Liver (tissue), 9 donors: Measurements from ENCODE around the gene CHRNB2. TPM values are rescaled to one million over a fixed set of nuclear protein-coding genes. Genes with fewer than 3 reads are reported as not detected.

Source experiments
- DNase-seq: peaks from one replicate; pipeline ENCODE4 v3.0.0-alpha.2; 2017; ENCODE audit warnings: low spot score
- H3K27ac ChIP-seq, 2 donors: one replicate each; pipeline ENCODE4 v1.7.0; 2013; ENCODE audit warnings: inconsistent platforms in 2 of 2, low read length in 2 of 2, control low read depth in 1 of 2, low read depth in 1 of 2, mild to moderate bottlenecking in 1 of 2
- H3K27me3 ChIP-seq, 4 donors: one replicate each; pipeline versions ENCODE4 v1.6.1 to v1.7.0; 2013; ENCODE audit warnings: low read length in 3 of 4, inconsistent platforms in 1 of 4, mild to moderate bottlenecking in 1 of 4, moderate library complexity in 1 of 4; ENCODE audit not compliant: control insufficient read depth in 4 of 4, insufficient read depth in 4 of 4
- H3K36me3 ChIP-seq, 4 donors: one replicate each; pipeline versions ENCODE4 v1.6.1 to v1.7.0; 2013; ENCODE audit warnings: low read length in 3 of 4, mild to moderate bottlenecking in 3 of 4, low read depth in 1 of 4, moderate library complexity in 1 of 4; ENCODE audit not compliant: control insufficient read depth in 4 of 4, insufficient read depth in 3 of 4
- H3K4me1 ChIP-seq, 4 donors: one replicate each; pipeline versions ENCODE4 v1.6.1 to v1.7.0; 2013; ENCODE audit warnings: low read length in 3 of 4, mild to moderate bottlenecking in 3 of 4, moderate library complexity in 1 of 4; ENCODE audit not compliant: control insufficient read depth in 4 of 4, insufficient read depth in 4 of 4
- H3K4me3 ChIP-seq, 3 donors: one replicate each; pipeline versions ENCODE4 v1.6.1 to v1.7.0; 2013; ENCODE audit warnings: low read length in 3 of 3, control low read depth in 1 of 3, low read depth in 1 of 3, mild to moderate bottlenecking in 1 of 3
- H3K9ac ChIP-seq, 2 donors: one replicate each; pipeline ENCODE4 v1.7.0; 2013; ENCODE audit warnings: low read length in 2 of 2, mild to moderate bottlenecking in 2 of 2, moderate library complexity in 2 of 2, control low read depth in 1 of 2, low read depth in 1 of 2
- H3K9me3 ChIP-seq, 4 donors: one replicate each; pipeline versions ENCODE4 v1.6.1 to v1.7.0; 2013; ENCODE audit warnings: low read length in 3 of 4; ENCODE audit not compliant: control insufficient read depth in 4 of 4
- FOXA1 ChIP-seq: IDR thresholded peaks from 2 replicates; pipeline ENCODE4 v1.6.1; 2016; ENCODE audit warnings: antibody characterized with exemption
- FOXA2 ChIP-seq: IDR thresholded peaks from 2 replicates; pipeline ENCODE4 v1.6.1; 2016; ENCODE audit warnings: antibody characterized with exemption
- GABPA ChIP-seq, 2 donors: IDR thresholded peaks in 1 of 2; conservative IDR thresholded peaks in 1 of 2; 2 replicates each; pipeline ENCODE4 v1.6.1; 2016; ENCODE audit warnings: antibody characterized with exemption in 2 of 2, mild to moderate bottlenecking in 1 of 2, moderate library complexity in 1 of 2
- HNF4A ChIP-seq, 2 donors: conservative IDR thresholded peaks; 2 replicates each; pipeline ENCODE4 v1.6.1; 2016; ENCODE audit warnings: antibody characterized with exemption in 2 of 2, mild to moderate bottlenecking in 2 of 2
- JUND ChIP-seq, 2 donors: IDR thresholded peaks; 2 replicates each; pipeline ENCODE4 v1.6.1; 2016; ENCODE audit warnings: antibody characterized with exemption in 2 of 2
- NR2F2 ChIP-seq: IDR thresholded peaks from 2 replicates; pipeline ENCODE4 v1.6.1; 2016; ENCODE audit warnings: antibody characterized with exemption
- RAD21 ChIP-seq, 2 donors: IDR thresholded peaks; 2 replicates each; pipeline ENCODE4 v1.6.1; 2016; ENCODE audit warnings: antibody characterized with exemption in 2 of 2, mild to moderate bottlenecking in 2 of 2
- RXRA ChIP-seq, 2 donors: IDR thresholded peaks; 2 replicates each; pipeline ENCODE4 v1.6.1; 2017 to 2018; ENCODE audit warnings: antibody characterized with exemption in 2 of 2, mild to moderate bottlenecking in 1 of 2
- TAF1 ChIP-seq: conservative IDR thresholded peaks from 2 replicates; pipeline ENCODE4 v1.6.1; 2016; ENCODE audit warnings: antibody characterized with exemption, mild to moderate bottlenecking
- YY1 ChIP-seq: IDR thresholded peaks from 2 replicates; pipeline ENCODE4 v1.6.1; 2016; ENCODE audit warnings: antibody characterized with exemption, mild to moderate bottlenecking
- WGBS: extraction: QIAGEN DNeasy Blood & Tissue Kit; methylation state at CpG from one replicate; pipeline ENCODE4 v1.1.7; 2013; 5-methylcytosine and 5-hydroxymethylcytosine counted together
- polyA plus RNA-seq, 2 donors: library from polyadenylated mRNA; stranded (reverse) in 1 of 2; unstranded in 1 of 2; fragments of 200-250 nt in 1 of 2; fragments of >200 nt in 1 of 2; fragmentation: Nextera tagmentation in 1 of 2; extraction: Ambion mirVana in 1 of 2; gene quantifications; one replicate each; pipeline versions ENCODE4 v1.2.1 to v1.2.3, GENCODE V29; 2013 to 2015
- total RNA-seq, 2 donors: library from RNA; depleted of rRNA; stranded (reverse); fragments of >200 nt; gene quantifications; one replicate each; pipeline ENCODE4 v1.2.3, GENCODE V29; 2014
- TF ChIP-seq, protein P1 (sequence below): fragments of 150-350 bp; IDR thresholded peaks from 2 replicates; pipeline ENCODE4 v1.5.1; 2017; ENCODE audit warnings: improper control_type of control experiment, low read depth, low read length; ENCODE audit not compliant: missing input control
- TF ChIP-seq, protein P2 (sequence below): IDR thresholded peaks from 2 replicates; pipeline ENCODE4 v1.6.1; 2016; ENCODE audit warnings: antibody characterized with exemption
- TF ChIP-seq, protein P3 (sequence below): IDR thresholded peaks from 2 replicates; pipeline ENCODE4 v1.6.1; 2016; ENCODE audit warnings: antibody characterized with exemption, mild to moderate bottlenecking
- TF ChIP-seq, protein P4 (sequence below): IDR thresholded peaks from 2 replicates; pipeline ENCODE4 v1.6.1; 2016; ENCODE audit warnings: antibody characterized with exemption
- donor health status: healthy.
- donor health status: healthy.
- donor health status: healthy.
- donor health status: healthy.
- donor health status: healthy.

Gene CHRNB2
- total and polyA plus RNA-seq, 4 donors: under 0.01 to 0.06 (median 0.01) TPM; not detected in 1

DNA sequence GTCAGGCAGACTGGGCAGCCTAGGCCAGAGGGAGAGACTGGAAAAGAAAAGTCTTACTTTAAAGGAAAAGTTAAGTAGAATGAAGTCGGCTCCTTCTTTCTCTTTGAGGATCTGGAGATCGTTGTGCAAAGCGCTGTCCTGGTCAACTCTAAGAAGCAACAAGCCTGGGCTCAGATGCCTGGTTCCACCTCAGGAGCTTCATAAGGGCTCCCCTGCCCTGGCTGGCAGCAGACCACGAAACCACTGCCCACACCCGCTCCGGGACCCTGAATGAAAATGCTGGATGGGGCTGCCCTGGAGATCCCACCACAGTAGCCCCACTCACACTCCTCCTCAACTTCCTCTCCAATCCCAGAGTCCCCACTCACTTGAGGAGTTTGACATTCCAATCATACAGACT lies 15.5 kb upstream of the CHRNB2 start:
- H3K4me1 ChIP-seq: peaks cover 12 to 47% (median 39%) of the 10 kb centered on the region in 4 donors
- TF ChIP-seq NR2F2 (no peak), HNF4A (conservative IDR thresholded peaks at IDR 0.05) (no peak), JUND (IDR thresholded peaks at IDR 0.05) (no peak), YY1 (no peak), RAD21 (IDR thresholded peaks at IDR 0.05) (no peak), RXRA (IDR thresholded peaks at IDR 0.05) (no peak), TAF1 (no peak), GABPA (IDR thresholded peaks at IDR 0.05 in 1 of 2, conservative IDR thresholded peaks at IDR 0.05 in 1 of 2) (no peak), FOXA2 (no peak)
- TF ChIP-seq, protein P1, sequence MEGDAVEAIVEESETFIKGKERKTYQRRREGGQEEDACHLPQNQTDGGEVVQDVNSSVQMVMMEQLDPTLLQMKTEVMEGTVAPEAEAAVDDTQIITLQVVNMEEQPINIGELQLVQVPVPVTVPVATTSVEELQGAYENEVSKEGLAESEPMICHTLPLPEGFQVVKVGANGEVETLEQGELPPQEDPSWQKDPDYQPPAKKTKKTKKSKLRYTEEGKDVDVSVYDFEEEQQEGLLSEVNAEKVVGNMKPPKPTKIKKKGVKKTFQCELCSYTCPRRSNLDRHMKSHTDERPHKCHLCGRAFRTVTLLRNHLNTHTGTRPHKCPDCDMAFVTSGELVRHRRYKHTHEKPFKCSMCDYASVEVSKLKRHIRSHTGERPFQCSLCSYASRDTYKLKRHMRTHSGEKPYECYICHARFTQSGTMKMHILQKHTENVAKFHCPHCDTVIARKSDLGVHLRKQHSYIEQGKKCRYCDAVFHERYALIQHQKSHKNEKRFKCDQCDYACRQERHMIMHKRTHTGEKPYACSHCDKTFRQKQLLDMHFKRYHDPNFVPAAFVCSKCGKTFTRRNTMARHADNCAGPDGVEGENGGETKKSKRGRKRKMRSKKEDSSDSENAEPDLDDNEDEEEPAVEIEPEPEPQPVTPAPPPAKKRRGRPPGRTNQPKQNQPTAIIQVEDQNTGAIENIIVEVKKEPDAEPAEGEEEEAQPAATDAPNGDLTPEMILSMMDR: no peak
- TF ChIP-seq, protein P2, sequence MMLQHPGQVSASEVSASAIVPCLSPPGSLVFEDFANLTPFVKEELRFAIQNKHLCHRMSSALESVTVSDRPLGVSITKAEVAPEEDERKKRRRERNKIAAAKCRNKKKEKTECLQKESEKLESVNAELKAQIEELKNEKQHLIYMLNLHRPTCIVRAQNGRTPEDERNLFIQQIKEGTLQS: no peak
- TF ChIP-seq, protein P3, sequence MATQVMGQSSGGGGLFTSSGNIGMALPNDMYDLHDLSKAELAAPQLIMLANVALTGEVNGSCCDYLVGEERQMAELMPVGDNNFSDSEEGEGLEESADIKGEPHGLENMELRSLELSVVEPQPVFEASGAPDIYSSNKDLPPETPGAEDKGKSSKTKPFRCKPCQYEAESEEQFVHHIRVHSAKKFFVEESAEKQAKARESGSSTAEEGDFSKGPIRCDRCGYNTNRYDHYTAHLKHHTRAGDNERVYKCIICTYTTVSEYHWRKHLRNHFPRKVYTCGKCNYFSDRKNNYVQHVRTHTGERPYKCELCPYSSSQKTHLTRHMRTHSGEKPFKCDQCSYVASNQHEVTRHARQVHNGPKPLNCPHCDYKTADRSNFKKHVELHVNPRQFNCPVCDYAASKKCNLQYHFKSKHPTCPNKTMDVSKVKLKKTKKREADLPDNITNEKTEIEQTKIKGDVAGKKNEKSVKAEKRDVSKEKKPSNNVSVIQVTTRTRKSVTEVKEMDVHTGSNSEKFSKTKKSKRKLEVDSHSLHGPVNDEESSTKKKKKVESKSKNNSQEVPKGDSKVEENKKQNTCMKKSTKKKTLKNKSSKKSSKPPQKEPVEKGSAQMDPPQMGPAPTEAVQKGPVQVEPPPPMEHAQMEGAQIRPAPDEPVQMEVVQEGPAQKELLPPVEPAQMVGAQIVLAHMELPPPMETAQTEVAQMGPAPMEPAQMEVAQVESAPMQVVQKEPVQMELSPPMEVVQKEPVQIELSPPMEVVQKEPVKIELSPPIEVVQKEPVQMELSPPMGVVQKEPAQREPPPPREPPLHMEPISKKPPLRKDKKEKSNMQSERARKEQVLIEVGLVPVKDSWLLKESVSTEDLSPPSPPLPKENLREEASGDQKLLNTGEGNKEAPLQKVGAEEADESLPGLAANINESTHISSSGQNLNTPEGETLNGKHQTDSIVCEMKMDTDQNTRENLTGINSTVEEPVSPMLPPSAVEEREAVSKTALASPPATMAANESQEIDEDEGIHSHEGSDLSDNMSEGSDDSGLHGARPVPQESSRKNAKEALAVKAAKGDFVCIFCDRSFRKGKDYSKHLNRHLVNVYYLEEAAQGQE: no peak
- TF ChIP-seq, protein P4, sequence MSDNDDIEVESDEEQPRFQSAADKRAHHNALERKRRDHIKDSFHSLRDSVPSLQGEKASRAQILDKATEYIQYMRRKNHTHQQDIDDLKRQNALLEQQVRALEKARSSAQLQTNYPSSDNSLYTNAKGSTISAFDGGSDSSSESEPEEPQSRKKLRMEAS: no peak
- peaks cover 26 to 68% (median 55%) of the 10 kb centered on the region in 4 donors for H3K36me3 ChIP-seq
- no peak overlapping the region for H3K9ac ChIP-seq
- no peaks in the 10 kb centered on the region for H3K27me3 ChIP-seq
- no peak overlapping the region for H3K27ac ChIP-seq
- DNase-seq: no peak
- H3K4me3 ChIP-seq: no peak overlapping the region
- no peaks in the 10 kb centered on the region for H3K9me3 ChIP-seq
- 94% methylated on average over 6 of the region's 6 CpGs for WGBS

DNA sequence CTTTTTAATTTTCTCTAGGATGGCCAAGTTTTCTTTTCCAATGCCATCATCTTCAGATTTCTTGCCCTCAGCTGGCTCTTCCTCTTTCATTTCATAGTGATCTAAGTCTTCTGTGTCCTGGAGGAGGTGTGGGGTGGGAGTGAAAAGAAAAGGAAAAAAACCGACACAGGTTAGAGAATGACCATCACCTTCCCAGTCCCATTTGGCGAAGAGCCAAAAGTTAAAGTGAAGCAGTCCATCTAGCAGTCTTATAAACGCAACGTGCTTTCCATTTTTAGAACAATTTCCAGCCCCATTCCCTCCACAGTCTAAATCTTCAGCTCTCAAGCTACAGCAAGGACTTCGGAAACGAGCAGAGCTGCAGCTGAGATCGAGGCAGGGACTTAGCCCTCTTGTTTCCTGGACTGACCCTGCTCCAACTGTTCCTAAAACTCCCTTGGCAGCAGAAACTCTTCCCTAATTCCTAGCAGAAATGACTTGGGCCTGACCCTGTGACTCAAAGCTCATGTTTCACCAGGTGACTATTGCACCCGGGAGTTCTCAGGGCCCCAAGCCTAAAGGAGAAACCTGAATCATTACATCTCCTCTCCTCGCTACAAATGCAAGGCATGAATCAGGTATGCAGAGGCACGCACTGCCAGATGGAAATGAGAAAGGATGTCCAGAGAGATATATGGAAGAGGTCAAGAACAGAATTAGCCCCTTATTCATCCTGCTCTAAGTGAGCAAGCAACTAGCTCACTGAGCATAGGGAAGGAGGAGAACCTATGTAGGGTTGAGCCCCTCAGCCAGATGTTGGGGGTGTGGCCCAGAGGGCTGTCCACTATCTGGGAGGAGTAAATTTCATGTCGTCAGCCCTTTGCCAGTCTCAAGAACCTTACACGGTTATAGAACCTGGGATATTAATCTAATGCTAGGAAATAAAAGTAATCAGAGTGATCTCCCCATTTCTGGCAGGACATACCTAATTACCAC lies 14.2 kb upstream of the CHRNB2 start:
- H3K9ac ChIP-seq: no peak overlapping the region
- 74% methylated on average over 12 of the region's 12 CpGs for WGBS

More for the DNA sequence above, 14.2 kb upstream of the CHRNB2 start:
- no peak overlapping the region for H3K4me3 ChIP-seq
- no peak for DNase-seq
- no peak for TF ChIP-seq FOXA1
- no peaks in the 10 kb centered on the region for H3K27me3 ChIP-seq
- H3K36me3 ChIP-seq: peaks cover 26 to 68% (median 55%) of the 10 kb centered on the region in 4 donors
- H3K27ac ChIP-seq: no peak overlapping the region
- H3K9me3 ChIP-seq: no peaks in the 10 kb centered on the region
- peaks cover 9 to 43% (median 36%) of the 10 kb centered on the region in 4 donors for H3K4me1 ChIP-seq
